HUDEP-2 (cell line): ENCODE measurements around the gene APOC4.
A peak's percentile ranks its signal among the peaks of the same experiment; 100 is the strongest.
"Not testable (repeated sequence)": the region's sequence is repeated elsewhere in the genome, so short reads cannot be mapped to it uniquely, and the experiment has no call there.

Source experiments
- DNase-seq, 76 experiments: peaks; one replicate each; lab custom pipeline; 2025; ENCODE audit not compliant: unreplicated experiment in 76 of 76; lab: John Stamatoyannopoulos, UW

Gene APOC4

DNA sequence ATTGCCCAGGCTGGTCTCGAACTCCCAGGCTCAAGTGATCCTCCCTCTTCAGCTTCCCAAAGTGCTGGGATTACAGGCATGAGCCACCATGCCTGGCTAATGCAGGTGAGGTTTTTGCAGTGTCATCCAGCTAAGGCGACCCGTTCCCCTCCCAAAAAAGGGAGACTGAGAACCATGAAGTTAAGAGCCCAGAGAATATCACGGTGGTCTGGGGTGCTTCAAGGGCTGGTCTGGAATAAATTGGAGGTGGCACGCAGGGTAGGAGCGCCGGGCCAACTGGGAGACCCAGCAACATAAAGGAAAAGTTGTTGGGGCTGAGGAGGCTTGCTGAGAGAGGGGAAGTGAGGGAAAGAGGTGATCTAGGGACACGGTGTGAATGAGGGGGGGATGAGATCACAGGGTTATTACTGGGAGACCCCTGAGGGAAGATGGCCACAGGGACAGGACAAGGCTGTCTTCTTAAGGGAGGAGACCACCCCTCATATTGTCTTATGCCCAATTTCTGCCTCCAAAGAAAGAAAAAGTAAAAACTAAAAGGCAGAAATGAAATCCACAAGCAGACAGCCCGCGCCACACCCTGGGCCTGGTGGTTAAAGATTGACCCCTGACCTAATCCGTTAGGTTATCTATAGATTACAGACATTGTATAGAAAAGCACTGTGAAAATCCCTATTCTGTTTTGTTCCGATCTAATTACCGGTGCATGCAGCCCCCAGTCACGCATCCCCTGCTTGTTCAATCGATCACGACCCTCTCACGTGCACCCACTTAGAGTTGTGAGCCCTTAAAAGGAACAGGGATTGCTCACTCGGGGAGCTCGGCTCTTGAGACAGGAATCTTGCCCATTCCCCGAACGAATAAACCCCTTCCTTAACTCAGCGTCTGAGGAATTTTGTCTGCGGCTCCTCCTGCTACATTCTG, 28.3 kb upstream of the APOC4 start:
- DNase-seq, result peak in 71 of 76 experiments; percentile 22 to 85 (median 68)

DNA sequence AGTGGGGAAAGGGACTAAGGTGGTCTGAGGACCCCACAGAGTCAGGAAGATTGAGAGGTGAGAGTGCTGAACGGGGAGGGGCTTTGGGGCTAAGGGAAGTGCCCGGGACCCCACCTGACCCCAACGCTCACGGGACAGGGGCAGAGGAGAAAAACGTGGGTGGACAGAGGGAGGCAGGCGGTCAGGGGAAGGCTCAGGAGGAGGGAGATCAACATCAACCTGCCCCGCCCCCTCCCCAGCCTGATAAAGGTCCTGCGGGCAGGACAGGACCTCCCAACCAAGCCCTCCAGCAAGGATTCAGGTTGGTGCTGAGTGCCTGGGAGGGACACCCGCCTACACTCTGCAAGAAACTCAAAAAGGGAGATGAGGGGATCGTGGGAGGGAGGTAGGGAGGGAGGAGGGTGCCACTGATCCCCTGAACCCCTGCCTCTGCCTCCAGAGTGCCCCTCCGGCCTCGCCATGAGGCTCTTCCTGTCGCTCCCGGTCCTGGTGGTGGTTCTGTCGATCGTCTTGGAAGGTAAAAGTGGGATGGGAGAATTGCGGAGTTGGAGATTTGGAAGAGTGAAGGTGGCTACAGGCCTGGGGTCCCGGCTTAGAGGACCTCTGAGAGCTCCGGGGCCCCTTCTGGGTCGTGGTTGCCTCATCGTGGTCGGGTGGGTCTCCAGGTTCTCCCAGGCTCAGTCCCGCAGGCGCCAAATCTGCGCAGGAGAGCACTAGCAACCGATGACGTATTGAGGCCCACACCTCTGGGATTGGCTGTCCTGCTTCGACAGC, 27.4 kb upstream of the APOC4 start, which contains the start of gene APOC1:
Gene APOC1, plus strand, starts transcription at position 176 of the 774 bp plus-strand sequence. Its CDS starts 284 bp downstream, at position 460.
- DNase-seq, result peak in 74 of 76 experiments; percentile 4 to 88 (median 74)

DNA sequence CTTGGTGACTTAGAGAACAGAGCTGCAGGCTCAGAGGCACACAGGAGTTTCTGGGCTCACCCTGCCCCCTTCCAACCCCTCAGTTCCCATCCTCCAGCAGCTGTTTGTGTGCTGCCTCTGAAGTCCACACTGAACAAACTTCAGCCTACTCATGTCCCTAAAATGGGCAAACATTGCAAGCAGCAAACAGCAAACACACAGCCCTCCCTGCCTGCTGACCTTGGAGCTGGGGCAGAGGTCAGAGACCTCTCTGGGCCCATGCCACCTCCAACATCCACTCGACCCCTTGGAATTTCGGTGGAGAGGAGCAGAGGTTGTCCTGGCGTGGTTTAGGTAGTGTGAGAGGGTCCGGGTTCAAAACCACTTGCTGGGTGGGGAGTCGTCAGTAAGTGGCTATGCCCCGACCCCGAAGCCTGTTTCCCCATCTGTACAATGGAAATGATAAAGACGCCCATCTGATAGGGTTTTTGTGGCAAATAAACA, 17.8 kb upstream of the APOC4 start:
- DNase-seq, result no peak

DNA sequence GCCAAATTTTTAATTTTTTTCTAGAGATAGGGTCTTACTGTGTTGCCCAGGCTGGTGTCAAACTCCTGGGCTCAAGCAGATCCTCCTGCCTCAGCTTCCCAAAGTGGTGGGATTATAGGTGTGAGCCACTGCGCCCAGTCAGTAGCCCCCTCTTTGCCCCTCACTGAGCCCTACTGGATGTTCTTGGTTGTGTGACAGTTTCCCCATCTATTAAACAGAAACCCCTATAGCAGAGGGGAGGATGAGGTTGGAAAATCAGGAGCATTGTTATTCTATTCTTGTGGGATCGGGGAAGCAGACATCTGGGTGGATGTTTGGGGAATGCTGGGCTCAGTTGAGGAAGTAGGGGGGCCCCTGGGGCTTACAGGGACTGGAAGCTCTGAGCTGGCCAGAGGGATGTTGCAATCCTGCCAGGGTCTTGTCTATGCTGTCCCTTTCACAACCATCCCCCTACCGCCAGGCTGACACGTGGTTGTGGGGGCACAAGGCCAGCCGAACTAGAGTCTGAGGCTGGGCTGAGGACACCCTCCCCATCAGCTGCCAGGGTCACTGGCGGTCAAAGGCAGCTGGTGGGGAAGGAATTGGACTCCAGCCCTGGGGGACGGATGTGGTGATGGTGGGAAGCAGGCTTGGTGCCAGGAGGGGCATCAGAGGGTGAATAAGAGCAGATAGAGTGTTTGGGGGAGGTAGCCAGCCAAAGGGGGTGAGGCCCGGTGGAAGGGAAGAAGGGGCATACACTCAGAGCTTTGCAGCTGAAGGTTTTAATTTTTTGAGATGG, 16.7 kb upstream of the APOC4 start:
- peak in 3 of 76 experiments; percentile 24 to 27 (median 25) for DNase-seq

DNA sequence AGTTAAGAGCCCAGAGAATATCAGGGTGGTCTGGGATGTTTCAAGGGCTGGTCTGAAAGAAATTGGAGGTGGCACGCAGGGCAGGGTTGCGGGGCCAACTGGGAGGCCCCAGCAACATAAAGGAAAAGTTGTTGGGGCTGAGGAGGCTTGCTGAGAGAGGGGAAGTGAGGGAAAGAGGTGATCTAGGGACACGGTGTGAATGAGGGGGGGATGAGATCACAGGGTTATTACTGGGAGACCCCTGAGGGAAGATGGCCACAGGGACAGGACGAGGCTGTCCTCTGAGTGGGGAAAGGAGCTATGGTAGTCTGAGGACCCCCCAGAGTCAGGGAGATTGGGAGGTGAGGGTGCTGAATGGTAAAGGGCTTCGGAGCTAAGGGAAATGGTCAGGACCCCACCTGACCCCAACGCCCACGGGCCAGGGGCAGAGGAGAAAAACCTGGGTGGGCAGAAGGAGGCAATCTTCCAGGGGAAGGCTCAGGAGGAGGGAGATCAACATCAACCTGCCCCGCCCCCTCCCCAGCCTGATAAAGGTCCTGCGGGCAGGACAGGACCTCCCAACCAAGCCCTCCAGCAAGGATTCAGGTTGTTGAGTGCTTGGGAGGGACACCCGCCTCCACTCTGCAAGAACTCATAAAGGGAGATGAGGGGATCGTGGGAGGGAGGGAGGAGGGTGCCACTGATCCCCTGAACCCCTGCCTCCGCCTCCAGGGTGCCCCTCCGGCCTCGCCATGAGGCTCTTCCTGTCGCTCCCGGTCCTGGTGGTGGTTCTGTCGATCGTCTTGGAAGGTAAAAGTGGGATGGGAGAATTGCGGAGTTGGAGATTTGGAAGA, 15.6 kb upstream of the APOC4 start:
- not testable (repeated sequence) for DNase-seq

DNA sequence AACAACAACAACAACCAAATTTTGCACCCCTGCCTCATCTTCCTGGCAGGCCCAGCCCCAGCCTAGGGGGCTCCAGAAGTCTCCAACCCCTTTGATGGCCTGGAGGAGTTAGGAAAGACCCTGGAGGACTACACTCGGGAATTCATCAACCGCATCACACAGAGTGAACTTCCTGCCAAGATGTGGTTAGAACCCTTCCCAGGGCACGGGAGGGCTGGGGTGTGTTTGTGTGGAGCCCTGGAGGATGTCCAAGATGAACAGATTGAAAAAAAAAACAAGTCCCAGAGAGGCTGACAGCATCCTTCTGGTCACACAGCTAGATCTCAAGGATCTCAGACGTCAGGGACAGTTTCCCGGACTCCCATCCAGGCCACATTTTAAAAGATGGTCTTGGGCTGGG, 14.3 kb upstream of the APOC4 start:
- no peak for DNase-seq

DNA sequence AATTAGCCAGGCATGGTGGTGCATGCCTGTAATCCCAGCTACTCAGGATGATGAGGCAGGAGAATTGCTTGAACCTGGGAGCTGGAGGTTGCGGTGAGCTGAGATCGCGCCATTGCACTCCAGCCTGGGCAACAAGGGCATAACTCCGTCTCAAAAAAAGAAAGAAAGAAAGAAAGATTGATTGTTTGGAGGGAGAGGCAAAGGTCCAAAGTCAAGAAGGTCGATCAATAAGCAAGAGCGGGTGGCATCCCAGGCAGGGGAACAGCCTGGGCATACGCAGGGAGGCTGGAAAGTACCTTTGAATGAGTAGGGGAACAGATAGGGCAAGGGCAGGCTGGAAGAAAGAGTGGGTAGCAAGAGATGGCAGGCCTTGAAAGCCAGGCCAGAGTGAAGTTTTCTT, 11.9 kb upstream of the APOC4 start:
- no peak for DNase-seq

DNA sequence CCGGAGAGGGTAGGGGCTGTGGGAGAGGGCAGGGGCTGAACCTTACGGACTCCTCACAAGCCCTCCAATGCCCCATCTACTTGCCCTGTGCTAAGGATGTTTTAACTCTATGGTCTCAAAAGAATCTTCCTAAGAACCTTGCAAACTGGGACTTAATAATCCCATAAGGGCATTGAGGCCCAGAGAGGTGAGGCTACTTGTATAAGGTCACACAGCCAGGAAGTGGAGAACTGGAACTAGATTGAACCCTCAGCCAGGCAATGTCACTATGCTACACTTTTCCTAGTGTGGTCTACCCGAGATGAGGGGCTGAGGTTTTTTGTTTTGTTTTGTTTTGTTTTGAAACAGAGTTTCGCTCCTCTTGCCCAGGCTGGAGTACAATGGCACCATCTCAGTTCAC, 10.5 kb upstream of the APOC4 start:
- DNase-seq, result no peak

DNA sequence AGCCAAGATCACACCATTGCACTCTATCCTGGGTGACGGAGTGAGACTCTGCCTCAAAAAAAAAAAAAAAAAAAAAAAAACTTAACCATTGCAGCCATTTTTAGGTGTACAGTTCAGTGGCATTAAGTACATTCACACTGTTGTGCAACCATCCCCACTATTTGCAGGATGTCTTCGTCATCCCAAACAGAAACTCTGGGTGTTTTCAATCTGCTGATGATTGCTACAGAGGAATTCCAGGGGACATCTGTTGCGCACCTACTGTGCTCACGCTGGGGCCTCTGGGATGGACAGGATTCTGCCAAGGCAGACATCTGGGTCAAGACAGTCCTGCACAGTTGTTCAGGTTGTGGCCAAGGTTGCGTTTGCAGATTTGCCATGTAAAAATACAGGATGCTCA, 2.4 kb upstream of the APOC4 start:
- no peak for DNase-seq

DNA sequence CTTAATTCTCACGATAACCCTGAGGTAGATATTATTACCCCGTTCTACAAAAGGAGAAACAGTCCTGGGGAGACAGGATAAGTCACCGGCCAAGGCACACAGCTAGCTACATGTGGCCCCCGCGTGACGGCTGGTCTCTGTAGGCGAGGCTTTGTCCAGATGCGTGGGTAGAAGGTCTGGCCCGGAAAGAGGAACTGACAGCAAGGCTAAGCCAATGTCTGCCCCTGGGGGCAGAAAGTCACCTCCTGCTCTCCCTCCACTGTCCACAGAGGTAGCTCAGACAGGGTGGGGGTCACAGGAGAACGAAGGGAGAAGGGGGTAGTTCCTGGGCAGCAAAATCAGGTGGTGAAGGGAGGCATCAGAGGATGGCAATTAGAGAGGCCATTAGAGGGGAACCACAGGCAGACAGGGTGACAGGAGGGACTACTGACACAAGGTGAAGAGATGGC, 1.8 kb downstream of the APOC4 start:
- DNase-seq, result peak in 73 of 76 experiments; percentile 32 to 96 (median 83)

DNA sequence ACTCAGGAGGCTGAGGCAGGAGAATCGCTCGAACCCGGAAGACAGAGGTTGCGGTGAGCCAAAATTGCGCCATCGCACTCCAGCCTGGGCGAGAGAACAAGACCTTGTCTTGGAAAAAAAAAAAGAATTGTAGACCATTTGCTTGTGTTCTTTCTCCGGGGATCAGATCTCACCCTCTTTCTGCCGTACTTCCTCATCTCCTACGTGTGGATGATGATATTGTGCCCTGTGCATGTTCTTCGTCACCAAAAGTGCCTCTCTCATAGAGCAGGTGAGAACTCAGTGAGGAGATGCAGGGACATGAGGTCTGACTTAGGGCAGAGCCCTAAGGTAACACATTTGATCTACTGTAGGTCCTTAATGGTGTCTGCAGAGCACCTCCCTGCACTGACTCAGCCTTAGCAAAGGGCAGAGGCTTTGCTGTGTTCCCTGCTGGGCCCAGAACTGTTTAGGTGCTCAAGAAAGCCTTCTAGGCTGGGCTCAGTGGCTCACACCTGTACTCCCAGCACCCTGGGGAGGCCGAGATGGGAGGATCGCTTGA, 5.1 kb downstream of the APOC4 start:
- DNase-seq, result no peak

DNA sequence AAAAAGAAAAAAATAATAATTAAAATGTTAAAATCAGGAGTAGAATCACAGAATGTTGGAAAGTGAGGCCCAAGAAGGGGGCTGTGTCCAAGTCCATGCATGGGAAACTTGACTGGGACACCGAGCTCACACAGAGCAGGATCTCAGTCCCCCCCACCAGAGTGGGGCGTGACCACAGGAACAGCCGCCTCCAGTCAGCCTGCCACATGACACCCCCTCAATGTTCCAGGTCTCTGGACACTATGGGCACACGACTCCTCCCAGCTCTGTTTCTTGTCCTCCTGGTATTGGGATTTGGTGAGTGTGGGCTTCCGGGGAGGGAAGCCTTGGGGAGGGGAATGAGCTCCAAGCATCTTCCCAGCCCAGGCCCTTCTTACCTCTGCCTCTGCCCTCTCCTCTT, 6.2 kb downstream of the APOC4 start:
- no peak for DNase-seq

DNA sequence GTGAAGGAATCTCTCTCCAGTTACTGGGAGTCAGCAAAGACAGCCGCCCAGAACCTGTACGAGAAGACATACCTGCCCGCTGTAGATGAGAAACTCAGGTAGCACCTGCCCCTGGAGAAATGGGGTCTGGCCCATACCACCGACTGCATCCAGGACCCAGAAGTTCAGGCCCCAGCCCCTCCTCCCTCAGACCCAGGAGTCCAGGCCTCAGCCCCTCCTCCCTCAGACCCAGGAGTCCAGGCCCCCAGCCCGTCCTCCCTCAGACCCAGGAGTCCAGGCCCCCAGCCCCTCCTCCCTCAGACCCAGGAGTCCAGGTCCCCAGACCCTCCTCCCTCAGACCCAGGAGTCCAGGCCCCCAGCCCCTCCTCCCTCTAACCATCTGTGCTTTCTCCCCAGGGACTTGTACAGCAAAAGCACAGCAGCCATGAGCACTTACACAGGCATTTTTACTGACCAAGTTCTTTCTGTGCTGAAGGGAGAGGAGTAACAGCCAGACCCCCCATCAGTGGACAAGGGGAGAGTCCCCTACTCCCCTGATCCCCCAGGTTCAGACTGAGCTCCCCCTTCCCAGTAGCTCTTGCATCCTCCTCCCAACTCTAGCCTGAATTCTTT, 6.8 kb downstream of the APOC4 start:
- DNase-seq, result no peak

DNA sequence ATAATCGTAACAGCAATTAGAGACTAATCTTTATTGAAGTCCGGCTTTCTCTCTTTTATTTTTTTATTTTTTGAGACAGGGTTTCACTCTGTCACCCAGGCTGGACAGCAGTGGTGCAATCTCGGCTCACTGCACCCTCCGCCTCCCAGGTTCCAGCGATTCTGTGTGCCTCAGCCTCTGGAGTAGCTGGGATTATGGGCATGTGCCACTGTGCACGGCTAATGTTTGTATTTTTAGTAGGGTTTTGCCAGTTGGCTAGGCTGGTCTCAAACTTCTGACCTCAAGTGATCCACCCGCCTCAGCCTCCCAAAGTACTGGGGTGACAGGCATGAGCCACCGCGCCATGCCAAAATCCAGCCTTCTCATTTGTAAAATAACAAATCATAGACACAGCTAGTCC, 7.5 kb downstream of the APOC4 start:
- DNase-seq, result no peak

DNA sequence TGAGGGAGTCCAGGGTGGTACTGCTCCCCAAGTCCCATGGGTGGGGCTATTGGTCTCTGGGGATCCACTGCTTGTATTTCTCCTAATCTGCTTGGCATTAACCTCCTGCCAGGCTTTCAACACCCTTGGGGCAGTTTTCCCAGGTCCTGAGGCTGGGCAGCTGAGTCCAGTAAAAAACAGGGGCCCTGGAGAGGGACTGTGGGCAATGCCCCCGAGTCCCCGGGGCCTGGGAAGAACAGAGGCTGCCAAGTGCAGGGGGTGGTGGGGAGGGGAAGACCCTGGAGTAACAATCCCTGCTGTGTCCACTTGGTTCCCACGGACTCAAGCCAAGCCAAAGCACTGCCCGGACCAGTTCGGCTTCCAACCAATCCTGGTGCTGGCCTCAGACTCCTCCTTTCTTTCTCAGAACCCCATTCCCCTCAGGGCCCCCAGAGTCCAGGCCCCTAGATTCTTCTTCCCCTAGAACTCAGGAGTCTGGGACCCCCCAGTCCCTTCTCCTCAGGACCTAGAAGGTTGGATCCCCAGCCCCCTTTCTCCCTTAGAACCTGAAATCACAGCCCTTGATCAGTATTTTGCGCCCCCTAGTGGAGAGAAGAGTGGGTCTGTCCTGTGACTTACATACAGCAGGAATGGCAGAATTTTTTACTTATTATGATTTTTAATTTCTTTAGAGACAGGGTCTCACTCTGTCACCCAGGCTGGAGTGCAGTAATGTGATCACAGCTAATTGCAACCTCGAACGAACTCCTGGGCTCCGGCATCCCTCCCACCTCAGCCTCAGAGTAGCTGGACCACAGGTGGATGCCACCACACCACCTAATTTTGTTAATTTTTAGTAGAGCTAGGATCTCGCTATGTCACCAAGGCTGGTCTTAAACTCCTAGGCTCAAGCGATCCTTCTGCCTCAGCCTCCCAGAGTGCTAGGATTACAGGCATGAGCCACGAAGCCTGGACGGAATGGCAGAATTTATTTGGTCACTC, 9.4 kb downstream of the APOC4 start:
- DNase-seq, result peak in 61 of 76 experiments; percentile 15 to 82 (median 58)

DNA sequence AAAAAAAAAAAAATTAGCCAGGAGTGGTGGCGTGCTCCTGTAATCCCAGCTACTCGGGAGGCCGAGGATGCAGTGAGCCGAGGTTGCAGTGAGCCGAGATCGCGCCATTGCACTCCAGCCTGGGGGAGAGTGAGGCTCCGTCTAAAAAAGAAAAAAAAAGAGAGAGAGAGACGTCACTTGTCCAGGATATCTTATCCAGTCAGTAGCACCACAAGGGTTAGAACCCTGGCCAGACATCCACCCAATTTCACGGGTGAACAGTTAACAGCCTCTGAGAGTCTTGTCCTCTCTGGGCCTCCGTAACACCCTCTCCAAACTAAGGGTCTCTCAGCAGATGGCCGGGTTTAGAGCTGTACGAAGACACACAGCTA, 12.2 kb downstream of the APOC4 start:
- no peak for DNase-seq

DNA sequence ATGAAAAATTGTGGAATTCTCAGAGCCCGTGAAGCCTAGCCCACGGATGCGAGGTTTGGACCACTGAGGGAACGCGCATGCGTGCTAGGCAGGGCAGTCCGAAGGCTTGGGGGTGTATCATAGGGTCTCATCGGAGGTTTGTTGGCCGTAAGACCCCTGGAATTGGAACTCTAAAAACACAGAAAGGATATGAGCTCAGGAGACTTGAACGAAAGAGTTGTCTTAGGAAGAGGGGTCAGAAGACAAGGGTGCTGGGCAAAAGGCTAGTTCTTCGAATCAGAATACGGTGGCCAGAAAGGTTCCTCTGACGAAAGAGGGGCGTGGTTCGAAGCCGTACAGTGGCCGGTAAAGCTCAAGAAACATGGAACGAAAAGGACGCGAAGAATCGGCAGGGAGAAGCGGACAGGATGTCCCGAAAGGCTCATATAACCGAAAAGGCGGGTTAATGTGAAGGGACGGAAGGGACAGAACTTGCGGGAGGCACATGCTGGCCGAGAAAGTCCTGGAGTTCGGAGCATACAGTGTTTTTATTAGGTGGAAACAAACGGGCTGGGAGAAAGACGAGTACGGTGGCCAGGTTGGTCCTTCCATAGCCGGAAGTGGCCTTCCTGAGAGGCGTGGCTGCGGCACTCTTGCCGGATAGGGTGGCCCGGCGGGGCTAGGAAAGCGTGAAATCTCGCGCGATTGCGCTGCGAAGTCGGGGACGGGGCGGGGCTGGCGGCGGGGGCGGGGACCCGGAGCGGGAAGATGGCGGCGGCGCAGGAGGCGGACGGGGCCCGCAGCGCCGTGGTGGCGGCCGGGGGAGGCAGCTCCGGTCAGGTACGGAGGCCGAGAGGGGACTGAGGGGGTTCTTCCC, 12.8 kb downstream of the APOC4 start, which contains the start of gene CLPTM1:
Gene CLPTM1, plus strand, starts transcription at position 732 of the 856 bp plus-strand sequence. Its CDS starts 16 bp downstream, at position 748.
- DNase-seq, result peak; percentile 66 to 99 (median 97)
